ENCODE measurements around the gene GOLIM4.

The GOLIM4 gene

DNA sequence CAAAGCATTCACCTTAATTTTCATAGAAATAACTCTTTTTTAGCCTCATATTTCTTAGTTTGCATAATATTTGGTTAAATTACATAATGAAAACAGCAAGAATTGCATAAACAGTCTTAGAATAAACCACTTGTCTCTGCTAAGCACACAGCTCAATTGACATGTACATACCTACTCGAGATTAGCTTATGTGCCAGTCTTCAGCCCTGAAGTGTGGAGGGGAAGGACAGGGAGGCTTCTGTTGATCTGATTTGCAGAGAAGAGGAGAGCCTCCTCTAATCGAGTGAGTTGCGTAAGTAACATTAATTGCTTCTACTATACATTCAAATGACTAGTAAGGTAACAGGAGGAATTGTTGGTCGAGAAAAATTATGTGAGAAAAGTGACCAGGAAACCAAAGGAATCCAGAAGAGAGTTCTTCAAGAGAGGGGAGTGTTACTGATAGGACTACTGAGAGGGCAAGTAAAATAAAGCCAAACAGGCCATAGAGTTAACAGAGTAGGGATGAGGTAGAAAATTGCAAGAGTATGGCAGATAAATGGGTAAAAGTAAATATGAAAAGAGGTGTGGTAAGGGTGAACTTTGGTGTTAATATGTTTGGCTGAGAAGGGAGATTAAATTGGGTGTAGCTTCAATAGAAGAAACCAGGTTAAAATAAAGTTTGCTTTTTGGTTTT is 7.1 kb upstream of the GOLIM4 start:
- intact Hi-C loops (cut with DNase I; ENCODE audit: low total_unique reads) = no loop called here
- H3K9me3 ChIP-seq = no peaks in the 10 kb centered on the region
- H3K4me1 ChIP-seq = no peaks in the 10 kb centered on the region
- H3K27ac ChIP-seq = no peak overlapping the region
- TF ChIP-seq, protein P1, sequence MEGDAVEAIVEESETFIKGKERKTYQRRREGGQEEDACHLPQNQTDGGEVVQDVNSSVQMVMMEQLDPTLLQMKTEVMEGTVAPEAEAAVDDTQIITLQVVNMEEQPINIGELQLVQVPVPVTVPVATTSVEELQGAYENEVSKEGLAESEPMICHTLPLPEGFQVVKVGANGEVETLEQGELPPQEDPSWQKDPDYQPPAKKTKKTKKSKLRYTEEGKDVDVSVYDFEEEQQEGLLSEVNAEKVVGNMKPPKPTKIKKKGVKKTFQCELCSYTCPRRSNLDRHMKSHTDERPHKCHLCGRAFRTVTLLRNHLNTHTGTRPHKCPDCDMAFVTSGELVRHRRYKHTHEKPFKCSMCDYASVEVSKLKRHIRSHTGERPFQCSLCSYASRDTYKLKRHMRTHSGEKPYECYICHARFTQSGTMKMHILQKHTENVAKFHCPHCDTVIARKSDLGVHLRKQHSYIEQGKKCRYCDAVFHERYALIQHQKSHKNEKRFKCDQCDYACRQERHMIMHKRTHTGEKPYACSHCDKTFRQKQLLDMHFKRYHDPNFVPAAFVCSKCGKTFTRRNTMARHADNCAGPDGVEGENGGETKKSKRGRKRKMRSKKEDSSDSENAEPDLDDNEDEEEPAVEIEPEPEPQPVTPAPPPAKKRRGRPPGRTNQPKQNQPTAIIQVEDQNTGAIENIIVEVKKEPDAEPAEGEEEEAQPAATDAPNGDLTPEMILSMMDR (IDR thresholded peaks at IDR 0.05) = no peak
- no peaks in the 10 kb centered on the region for H3K27me3 ChIP-seq
- no peaks in the 10 kb centered on the region for H3K36me3 ChIP-seq
- no peak for DNase-seq
- no peak overlapping the region for H3K4me3 ChIP-seq

DNA sequence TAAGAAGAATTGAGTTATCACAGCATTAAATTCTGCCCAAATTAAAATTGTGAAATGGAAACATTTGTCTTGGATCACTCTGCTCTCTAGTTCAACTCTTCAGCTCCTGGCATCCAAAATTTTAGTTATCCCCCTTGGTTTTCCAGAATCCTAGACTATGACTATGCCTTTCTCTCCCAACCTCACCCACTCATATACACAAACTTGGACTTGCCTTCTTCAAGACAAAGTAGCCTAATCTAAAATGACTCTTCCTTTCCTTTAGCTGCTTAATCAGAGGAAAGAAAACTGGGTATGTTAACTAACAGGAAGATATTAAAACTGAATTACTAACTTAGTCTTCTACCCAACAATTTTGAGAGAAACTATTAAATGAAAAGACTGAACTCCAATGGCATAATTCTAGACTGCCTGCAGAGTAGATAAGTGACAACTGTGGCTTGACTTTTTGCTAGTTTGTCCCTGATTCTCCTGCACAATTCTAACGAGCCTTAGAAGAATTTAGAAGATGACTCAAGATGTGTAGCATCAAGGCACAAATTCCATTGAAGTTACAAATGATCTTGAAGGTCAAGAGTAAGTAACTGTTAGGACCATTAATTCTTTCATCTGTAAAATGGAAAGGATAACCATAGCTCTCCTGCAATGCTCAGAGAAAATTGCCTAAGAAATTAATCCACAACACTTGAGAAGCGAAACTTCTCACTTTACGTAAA is 5.2 kb upstream of the GOLIM4 start:
- Histone ChIP-seq H3K36me3 (no peaks in the 10 kb centered on the region), H3K4me3 (no peak overlapping the region), H3K27me3 (no peaks in the 10 kb centered on the region), H3K4me1 (peaks cover 0 to 5% (median 0%) of the 10 kb centered on the region in 4 donors), H3K27ac (no peak overlapping the region), H3K9me3 (no peaks in the 10 kb centered on the region)
- intact Hi-C loops (cut with DNase I; ENCODE audit: low total_unique reads) = no loop called here
- DNase-seq = no peak
- TF ChIP-seq, protein P1 (IDR thresholded peaks at IDR 0.05) = no peak

DNA sequence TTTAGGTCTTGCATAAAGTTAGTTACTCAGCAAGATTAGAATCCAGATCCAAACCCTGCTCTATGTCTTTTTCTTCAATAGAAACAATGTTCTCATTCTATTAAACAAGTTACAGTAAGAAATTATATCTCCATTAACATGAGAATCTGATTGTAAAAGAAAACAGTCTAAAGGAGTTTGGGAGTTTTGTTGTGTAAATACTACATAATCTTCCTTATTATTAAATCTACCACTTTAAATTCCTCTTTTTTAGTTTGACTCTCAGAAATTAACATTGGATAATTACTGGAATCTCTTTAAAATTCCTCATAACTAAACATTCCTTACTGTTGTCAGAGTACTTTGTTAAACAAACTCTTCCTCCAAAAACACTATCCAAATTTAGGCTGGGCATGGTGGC is 1.7 kb upstream of the GOLIM4 start:
- no peaks in the 10 kb centered on the region for H3K36me3 ChIP-seq
- intact Hi-C loops (cut with DNase I; ENCODE audit: low total_unique reads) = loop anchor here (5.0 to 10.0 kb wide), 2 partner anchors 70 to 363 kb away; partner anchors contain the start of genes PDCD10 and SERPINI1
- TF ChIP-seq, protein P1 (IDR thresholded peaks at IDR 0.05) = no peak
- H3K4me3 ChIP-seq = no peak overlapping the region
- H3K4me1 ChIP-seq = peaks cover 0 to 25% (median 19%) of the 10 kb centered on the region in 4 donors
- H3K27me3 ChIP-seq = no peaks in the 10 kb centered on the region
- no peak overlapping the region for H3K27ac ChIP-seq
- no peak for DNase-seq
- H3K9me3 ChIP-seq = no peaks in the 10 kb centered on the region

DNA sequence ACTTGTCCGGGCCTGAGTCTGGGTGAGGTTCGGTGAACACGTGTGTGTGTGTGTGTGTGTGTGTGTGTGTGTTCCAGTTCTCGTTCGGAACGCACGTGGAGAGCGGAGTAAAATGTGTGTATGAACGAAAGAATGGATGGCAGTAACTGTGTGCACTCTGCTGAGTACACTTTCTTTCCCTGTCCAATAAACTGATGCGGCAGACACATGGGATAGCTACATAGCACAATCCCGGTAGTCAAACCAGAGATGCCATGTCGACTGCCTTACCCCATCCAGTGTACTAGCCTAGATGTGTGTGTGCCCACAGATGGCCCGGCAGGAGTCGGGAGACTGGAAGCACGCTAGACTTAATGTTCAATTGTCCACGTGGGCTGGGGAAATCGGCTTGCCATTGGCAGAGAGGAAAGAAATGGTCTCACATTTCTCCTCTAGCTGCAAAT is 507 bp upstream of the GOLIM4 start:
- intact Hi-C loops (cut with DNase I; ENCODE audit: low total_unique reads) = loop anchor here (5.0 to 10.0 kb wide), 2 partner anchors 71 to 361 kb away; partner anchors contain the start of genes PDCD10 and SERPINI1
- Histone ChIP-seq H3K4me1 (peaks cover 0 to 34% (median 24%) of the 10 kb centered on the region in 4 donors), H3K27ac (peak overlapping the region; percentile 88 to 94), H3K4me3 (peak overlapping the region; percentile 70 to 81), H3K9me3 (no peaks in the 10 kb centered on the region), H3K36me3 (no peaks in the 10 kb centered on the region), H3K27me3 (no peaks in the 10 kb centered on the region)
- TF ChIP-seq, protein P1 (IDR thresholded peaks at IDR 0.05) = no peak
- no peak for DNase-seq

DNA sequence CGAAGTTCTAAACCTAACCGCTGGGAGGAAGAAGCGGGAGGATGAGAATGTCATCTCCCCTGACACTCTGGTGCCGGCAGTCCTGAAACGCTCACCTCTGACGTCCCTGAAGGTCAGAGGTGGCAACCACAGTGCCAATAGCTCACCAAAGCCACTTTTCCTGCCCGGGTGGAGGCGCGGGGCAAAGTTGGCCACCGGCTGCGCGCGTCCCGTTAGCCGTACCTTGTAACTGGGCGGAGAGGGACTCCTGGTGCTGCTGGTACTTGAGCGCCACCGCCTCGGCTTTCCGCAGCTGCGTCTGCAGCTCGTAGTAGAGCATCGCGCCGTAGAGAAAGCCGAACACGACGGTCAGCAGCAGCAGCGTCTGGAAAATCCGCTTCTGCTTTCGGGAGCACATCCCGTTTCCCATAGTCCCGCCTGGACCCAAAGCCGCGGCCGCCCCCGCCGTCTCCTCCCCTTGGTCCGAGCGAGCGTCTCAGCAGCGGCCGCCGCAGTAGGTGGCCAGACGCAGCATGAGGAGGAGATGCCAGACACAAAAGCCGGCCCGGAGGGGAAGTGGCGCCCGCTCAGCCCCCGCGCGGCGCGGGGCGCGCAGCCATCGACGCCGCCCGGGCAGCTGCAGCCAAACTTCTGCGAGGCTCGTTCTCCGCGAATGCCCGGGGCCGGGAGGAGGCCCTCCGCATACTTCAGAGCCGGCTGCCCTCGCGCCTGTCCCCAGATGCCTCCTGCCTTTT is 680 bp downstream of the GOLIM4 start:
- DNase-seq = peak; percentile 50 to 76
- TF ChIP-seq, protein P1 (IDR thresholded peaks at IDR 0.05) = peak; percentile 25 to 49
- peaks cover 0 to 46% (median 24%) of the 10 kb centered on the region in 4 donors for H3K4me1 ChIP-seq
- no peaks in the 10 kb centered on the region for H3K27me3 ChIP-seq
- intact Hi-C loops (cut with DNase I; ENCODE audit: low total_unique reads) = loop anchor here (5.0 to 10.0 kb wide), 2 partner anchors 72 to 360 kb away; partner anchors contain the start of genes PDCD10 and SERPINI1
- H3K9me3 ChIP-seq = no peaks in the 10 kb centered on the region
- H3K36me3 ChIP-seq = no peaks in the 10 kb centered on the region
- peak overlapping the region; percentile 70 to 81 for H3K4me3 ChIP-seq
- H3K27ac ChIP-seq = peak overlapping the region; percentile 88 to 94

Data from tibial artery (tissue), 4 donors.